Osteoblast (primary cell): ENCODE measurements around the gene RNF44. TPM values are rescaled to one million over a fixed set of nuclear protein-coding genes. Genes with fewer than 3 reads are reported as not detected.
A peak's percentile ranks its signal among the peaks of the same experiment; 100 is the strongest.

Experiments
- DNase-seq: peaks from one replicate; pipeline ENCODE4 v3.0.0; 2011; ENCODE audit warnings: low spot score, mixed read lengths; ENCODE audit not compliant: insufficient read length; ENCODE audit errors: missing footprints
- H2AFZ ChIP-seq: 2 replicates; pipeline ENCODE4 v1.6.0; 2011; ENCODE audit warnings: mild to moderate bottlenecking, low read length
- H3K27ac ChIP-seq: 2 replicates; pipeline ENCODE4 v1.5.1; 2011; ENCODE audit warnings: mild to moderate bottlenecking, low read depth, low read length, moderate library complexity
- H3K27me3 ChIP-seq: 2 replicates; pipeline ENCODE4 v1.6.0; 2012; ENCODE audit warnings: mild to moderate bottlenecking, control low read depth, inconsistent platforms, low read length, moderate library complexity; ENCODE audit not compliant: insufficient read depth
- H3K36me3 ChIP-seq: 2 replicates; pipeline ENCODE4 v1.5.1; 2011; ENCODE audit warnings: mild to moderate bottlenecking, low read length, control low read depth, moderate library complexity; ENCODE audit not compliant: insufficient read depth
- H3K4me1 ChIP-seq: 2 replicates; pipeline ENCODE4 v1.5.1; 2011; ENCODE audit warnings: mild to moderate bottlenecking, low read length, control low read depth, moderate library complexity; ENCODE audit not compliant: insufficient read depth
- H3K4me2 ChIP-seq: 2 replicates; pipeline ENCODE4 v1.6.0; 2011; ENCODE audit warnings: mild to moderate bottlenecking, low read length; ENCODE audit not compliant: insufficient read depth
- H3K4me3 ChIP-seq: fragments of 200-600 bp; sonication (generic); 3 replicates; pipeline ENCODE4 v1.5.1; 2012; ENCODE audit warnings: mild to moderate bottlenecking, low read length, inconsistent platforms; ENCODE audit not compliant: insufficient read depth
- H3K79me2 ChIP-seq: 2 replicates; pipeline ENCODE4 v1.6.0; 2012; ENCODE audit warnings: mild to moderate bottlenecking, low read length, control low read depth, inconsistent platforms; ENCODE audit not compliant: insufficient read depth
- H3K9me3 ChIP-seq: 2 replicates; pipeline ENCODE4 v1.5.1; 2011; ENCODE audit warnings: low read depth, low read length, control low read depth
- H4K20me1 ChIP-seq: 2 replicates; pipeline ENCODE4 v1.6.0; 2012; ENCODE audit warnings: mild to moderate bottlenecking, low read length, control low read depth; ENCODE audit not compliant: insufficient read depth
- CTCF ChIP-seq: IDR thresholded peaks from 2 replicates; pipeline ENCODE4 v1.5.1; 2011; ENCODE audit warnings: mild to moderate bottlenecking, low read depth, low read length, moderate library complexity; ENCODE audit errors: extremely low read depth
- total RNA-seq: library from RNA; depleted of rRNA; stranded (reverse); fragments of >200 nt; gene quantifications from 2 replicates; pipeline ENCODE4 v1.2.3, GENCODE V29; 2012

RNF44 gene
- 5.4 and 6.2 TPM in 2 replicates for total RNA-seq

GRCh38 chr5:176536902-176537553 lies at the start of gene RNF44:
Gene RNF44, minus strand, starts transcription at chr5:176537402. Its CDS starts 4,930 bp downstream, at chr5:176532472.
- Histone ChIP-seq H3K9me3 (no peaks in the 10 kb centered on the region), H3K27me3 (peaks cover under 1% of the 10 kb centered on the region), H3K4me1 (peaks cover 19% of the 10 kb centered on the region), H4K20me1 (peaks cover 36% of the 10 kb centered on the region), H3K4me2 (peak within 1 kb of the TSS; percentile 89), H3K27ac (peak within 1 kb of the TSS; percentile 91), H3K79me2 (peaks cover 43% of the 10 kb centered on the region), H2AFZ (peak within 1 kb of the TSS; percentile 95), H3K4me3 (peak within 1 kb of the TSS; percentile 89), H3K36me3 (no peaks in the 10 kb centered on the region)
- DNase-seq = peak; percentile 100
- no peak for TF ChIP-seq CTCF

- no peak for TF ChIP-seq CTCF
- Histone ChIP-seq H3K36me3 (no peaks in the 10 kb centered on the region), H3K79me2 (no peaks in the 10 kb centered on the region), H3K4me2 (no peak overlapping the region), H3K27ac (no peak overlapping the region), H3K4me3 (no peak overlapping the region), H3K9me3 (no peaks in the 10 kb centered on the region), H3K4me1 (no peaks in the 10 kb centered on the region), H3K27me3 (no peaks in the 10 kb centered on the region), H4K20me1 (no peaks in the 10 kb centered on the region), H2AFZ (no peak overlapping the region)
- DNase-seq = no peak
Measured at GRCh38 chr5:176583076-176583475, 45.9 kb upstream of the RNF44 start.

- no peaks in the 10 kb centered on the region for H3K9me3 ChIP-seq
- no peak overlapping the region for H3K4me2 ChIP-seq
- DNase-seq = no peak
Measured at GRCh38 chr5:176581361-176581760, 44.2 kb upstream of the RNF44 start.

More at GRCh38 chr5:176581361-176581760, 44.2 kb upstream of the RNF44 start:
- Histone ChIP-seq H3K36me3 (no peaks in the 10 kb centered on the region), H3K4me3 (no peak overlapping the region), H3K79me2 (no peaks in the 10 kb centered on the region), H3K27ac (no peak overlapping the region), H3K27me3 (no peaks in the 10 kb centered on the region), H4K20me1 (no peaks in the 10 kb centered on the region), H3K4me1 (no peaks in the 10 kb centered on the region), H2AFZ (no peak overlapping the region)
- no peak for TF ChIP-seq CTCF
